Hippocampal formation (tissue), 2 donors: ENCODE results near the gene RAC3.

ENCODE experiments used
- DNase-seq, 2 donors: peaks; one replicate each; lab custom pipeline; 2025; lab: John Stamatoyannopoulos, UW

The RAC3 gene

DNA sequence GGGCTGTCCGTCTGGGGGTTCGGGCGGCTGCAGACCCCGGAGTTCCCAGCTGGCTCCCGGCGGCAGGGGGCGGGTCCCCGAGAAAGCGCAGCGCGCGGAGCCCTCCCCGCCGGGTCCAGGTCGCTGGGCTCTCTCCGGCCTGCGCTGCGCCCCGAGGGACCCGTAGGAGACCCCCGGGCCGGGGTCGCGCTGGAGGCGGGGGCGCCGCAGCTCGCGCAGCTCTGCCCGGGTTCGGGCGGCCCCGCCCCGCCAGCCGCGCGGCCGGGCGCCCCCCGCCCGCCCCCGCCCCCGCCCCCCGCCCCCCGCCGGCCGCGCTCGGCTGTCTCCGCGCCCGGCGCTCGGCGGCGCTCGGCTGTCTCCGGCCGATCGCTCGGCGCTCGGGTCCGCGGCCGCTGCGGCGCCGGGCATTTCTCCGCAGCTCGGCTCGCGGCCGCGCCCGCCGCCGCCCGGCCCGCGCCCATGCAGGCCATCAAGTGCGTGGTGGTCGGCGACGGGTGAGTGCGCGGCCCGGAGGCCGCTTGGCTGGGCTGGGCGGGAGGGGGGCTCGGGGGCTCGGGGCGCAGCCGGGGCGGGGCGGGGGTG lies at the start of gene RAC3:
Gene RAC3, plus strand, starts transcription at position 376 of the 582 bp plus-strand sequence. Its CDS starts 84 bp downstream, at position 460.
- no peak for DNase-seq

DNA sequence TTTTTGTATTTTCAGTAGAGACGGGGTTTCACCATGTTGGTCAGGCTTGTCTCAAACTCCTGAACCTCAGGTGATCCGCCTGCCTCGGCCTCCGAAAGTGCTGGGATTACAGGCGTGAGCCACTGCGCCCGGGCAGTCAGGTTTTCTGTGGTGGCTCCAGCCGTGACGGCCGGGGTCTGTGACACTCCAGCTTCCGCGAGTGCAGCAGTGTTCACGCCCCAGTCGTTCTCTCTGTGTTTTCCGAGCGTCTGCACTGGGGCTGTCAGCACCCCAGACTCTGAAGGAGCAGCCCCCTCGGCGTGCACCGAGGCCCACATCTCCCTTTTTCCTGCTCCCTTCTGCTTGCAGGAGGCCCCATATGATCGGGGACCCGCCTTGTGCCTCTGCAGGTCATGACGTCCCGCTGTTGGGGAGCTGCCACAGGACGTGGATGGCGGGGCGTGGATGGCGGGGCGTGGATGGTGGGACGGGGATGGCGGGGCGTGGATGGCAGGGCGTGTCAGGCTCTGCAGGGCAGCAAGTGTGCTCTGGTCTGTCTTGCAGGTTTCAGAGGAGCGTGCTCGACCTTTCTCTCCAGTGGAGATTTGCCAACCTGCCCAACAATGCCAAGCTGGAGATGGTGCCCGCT lies 48.4 kb upstream of the RAC3 start:
- no peak for DNase-seq

DNA sequence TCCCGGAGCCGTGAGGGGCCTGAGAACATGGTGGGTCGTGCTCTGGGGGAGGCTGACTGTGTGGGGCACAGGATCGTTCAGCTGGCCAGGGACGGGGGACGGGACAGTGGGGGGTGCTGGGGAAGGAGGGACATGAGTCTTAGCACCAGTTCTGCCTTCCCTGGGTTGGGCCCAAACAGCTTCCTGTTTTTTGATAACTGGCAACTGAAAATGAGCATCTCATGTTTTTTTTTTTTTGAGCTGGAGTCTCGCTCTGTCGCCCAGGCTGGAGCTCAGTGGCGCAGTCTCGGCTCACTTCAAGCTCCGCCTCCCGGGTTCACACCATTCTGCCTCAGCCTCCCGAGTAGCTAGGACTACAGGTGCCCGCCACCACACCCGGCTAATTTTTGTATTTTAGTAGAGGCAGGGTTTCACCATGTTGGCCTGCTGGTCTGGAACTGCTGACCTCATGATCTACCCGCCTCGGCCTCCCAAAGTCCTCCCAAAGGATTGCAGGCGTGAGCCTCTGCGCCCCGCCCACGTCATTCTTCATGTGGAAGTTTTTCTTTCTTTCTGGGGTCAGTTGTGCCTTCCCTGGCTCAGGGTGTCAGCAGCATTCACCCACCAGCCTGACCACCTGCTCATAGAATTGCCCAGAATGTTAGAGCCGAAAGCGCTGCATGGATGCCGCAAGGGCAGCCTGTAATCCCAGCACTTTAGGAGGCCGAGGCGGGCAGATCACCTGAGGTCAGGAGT lies 47.7 kb upstream of the RAC3 start:
- DNase-seq, result no peak

DNA sequence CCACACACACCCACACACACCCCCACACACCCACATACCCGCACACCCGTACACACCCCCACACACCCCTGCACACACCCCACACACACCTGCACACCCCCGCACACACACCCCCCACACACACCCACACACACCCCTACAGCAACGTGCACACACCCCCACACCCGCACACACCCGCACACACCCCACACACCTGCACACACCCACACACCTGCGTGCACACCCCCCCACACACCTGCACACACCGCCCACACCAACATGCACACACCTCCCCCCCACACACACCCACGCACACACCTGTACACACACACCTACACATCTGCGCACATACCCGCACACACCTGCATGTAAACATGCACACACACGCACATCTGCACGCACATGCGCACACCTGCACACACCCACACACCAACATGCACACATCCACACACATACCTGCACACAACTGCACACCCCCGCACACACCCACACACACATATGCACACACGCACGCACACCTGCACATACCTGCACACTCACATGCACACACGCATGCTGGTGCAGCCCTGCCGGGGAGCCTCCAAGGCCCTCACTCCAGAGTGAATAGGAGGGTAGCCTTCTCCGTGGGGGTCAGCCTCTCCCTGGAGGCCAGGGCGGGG lies 46.6 kb upstream of the RAC3 start:
- no peak for DNase-seq

DNA sequence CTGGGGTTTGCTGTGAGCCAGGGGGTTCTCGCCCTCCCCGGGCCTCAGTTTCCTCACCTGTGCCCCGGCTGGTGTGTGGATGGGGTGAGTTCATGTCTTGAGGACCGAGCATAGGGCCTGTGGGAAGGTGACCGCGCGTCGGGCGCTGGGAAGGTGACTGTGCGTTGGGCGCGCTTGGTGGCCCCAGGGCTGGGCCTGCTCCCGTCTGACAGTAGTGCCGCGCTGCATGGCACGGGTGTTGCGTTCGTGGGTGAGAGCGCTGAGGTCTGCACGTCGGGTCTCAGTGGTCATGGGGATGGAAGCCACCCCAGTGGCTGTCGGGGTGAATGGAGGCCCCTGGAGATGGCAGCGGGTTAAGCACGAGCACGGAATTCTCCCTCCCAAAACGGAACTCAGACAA lies 44.9 kb upstream of the RAC3 start:
- no peak for DNase-seq

DNA sequence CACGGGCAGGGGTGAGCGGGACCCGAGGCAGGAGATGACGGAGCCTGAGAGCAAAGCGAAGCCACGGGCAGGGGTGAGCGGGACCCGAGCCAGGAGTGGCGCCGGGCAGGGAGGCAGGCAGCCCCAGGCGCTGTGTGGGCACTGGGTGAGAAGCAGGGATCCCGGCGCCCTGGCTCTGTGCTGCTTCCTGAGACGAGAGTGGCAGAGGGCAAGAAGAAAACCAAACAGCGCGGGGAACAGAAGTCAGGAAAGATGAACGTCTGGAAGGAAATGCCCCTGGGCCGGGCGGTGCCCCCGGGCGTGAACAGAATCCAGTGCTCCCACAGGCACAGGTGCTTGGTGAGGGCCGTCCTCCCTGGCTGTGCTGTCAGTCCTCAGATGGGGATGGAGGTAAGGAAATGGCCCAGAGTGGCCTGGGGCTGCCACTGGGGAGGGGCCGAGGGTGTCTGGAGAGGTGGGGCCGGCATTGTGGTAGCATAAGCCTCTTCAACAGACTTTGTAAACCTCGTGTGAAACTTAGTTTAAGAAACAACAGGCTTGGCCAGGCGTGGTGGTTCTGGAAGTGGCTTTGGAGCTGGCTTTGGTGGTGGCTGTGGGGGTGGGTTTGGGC lies 44.2 kb upstream of the RAC3 start:
- no peak for DNase-seq

DNA sequence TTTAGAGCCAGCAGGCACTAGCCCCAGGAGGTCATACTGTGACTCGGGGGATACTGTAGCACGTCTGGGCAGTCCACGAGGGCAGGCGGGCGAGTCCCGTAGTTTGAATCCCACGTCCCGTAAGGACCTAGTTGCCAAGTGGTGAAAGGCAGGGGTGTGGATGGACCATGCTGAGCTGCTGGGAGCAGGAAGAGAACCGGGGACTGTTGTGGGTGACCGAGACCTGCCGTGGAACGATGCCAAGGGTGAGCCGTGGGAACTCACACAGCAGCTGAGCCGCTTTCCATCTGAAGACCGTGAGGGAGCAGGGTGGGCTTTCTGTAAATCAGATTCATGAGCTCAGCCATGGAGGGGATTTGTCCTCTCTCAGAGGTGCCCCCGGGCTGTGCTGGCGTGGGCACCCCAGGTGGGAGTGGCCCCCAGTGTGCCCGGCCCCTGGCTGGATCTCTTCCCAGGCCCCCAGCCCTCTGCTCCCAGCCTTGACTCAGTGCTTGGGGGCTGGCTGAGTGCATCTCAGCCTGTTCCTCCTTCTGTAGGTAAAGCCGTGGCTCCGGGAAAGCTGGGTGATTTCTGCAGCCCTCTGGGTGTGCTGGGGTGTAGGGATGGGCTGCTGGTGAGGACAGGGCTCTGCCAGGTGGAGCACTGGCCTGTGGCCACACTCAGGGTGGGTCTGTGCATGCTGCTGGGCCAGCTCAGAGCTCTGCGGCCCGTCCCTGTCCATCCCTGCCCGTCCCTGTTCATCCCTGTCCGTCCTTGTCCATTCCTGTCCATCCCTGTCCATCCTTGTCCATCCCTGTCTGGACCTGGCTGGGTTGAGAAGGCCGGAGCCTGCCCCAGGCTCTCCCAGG lies 40.4 kb upstream of the RAC3 start:
- no peak for DNase-seq

DNA sequence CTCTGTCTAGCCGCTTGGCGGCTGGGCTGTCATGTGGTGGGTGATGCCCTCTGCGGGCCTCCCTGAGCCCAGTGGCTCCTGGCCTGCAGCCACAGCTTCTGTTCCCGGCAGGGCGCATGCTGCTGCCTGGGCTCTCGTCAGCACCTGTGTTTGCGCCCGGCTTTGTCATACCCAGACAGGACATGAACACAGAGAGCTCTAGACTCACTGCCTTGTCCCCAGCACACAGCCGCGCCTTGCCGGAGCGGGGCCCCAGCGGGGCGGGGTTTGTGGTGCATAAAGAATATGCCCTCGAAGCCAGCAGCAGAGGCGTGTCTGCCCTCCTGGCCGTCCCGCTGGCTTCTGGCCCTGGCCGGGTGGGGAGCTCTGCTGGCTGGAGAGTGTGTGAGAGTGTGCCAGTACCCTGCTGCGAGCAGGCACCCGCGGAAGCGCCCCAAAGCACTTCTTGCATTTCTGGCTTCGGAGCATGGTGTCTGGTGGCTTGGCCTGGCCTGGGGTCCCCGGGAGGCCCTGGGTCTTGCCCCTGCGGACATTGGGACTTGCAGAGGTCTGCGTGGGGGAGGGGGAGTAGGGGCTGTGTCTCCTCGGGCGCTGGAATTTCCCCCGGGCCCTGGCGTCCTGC lies 39.7 kb upstream of the RAC3 start:
- DNase-seq, result peak; percentile 32 to 52

DNA sequence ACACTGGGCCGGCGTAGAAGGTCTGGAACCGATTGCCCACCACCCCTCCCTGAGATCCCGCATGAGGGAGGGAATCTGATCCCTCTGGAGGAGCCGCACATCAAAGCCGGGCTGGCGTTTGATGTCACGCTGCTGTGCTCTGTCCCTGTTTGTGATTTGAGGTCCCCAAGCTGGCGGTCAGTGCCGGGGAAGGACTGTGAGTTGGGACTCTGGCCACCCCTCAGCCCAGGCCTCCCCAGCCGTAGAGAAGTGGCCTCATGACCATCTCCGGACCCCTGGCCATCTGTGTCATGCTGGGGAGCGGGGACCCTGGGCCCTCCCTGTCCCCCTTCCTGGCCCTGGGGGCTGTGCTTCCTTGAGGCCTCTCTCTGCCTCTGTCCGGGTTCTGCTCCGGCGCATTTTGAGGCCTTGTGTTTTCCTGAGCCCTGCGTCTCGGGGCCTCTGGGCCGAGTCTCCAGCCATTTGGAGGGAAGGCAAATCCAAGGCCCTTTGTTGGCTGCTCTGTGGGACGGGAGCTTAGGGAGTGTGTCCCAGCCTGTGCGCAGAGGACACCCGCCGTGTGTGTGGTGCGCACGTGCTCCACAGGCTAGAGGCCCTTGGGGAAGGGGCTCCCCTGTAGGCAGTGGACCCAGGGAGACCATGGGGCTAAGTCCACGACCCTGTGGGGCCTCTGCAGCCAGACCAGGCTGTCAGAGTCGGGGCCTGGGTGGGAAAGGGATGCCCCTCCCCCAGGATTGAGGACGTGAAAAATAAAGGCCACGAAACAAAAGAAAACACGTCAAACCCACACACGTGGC lies 39.0 kb upstream of the RAC3 start:
- no peak for DNase-seq

DNA sequence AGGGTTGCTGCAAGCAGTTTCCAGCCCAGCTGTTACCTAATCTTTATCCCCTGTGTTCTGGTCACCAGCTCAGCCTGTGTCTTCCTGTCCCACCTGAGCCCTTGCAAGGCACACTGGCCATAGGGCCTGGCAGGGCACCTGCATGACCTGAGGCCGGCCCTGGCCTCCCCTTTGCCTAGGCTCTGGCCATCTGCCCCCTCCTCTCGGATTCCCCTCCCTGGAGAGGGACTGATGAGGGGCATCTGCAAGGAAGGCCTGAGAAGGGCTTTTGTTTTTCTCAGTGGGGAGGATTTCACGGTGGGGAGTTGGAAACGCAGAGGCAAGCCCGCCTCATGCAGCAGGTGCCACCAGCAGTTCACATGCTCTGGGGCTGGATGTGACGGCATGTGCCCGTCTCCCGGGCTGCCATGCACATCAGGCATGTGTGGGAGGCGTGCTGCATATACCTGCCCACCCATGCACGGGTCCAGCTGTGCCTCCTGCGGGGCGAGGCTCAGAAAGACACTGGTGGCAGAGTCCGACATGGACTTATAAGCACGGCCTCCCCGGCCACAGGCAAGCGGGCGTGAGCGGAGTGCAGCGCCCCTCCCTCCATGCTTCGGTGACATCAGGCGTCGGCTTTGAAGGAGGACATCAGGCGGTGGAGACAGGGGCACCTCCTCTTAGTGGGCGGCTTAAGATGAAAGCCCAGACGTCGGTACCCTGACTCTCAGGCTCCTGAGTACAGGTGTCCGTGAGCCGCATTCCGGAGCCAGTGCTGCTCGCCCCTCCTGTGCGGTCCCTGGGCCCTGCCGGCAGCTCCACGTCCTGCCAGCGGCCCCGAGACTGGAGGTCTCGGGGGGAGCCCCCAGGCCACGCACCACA lies 37.5 kb upstream of the RAC3 start:
- no peak for DNase-seq

DNA sequence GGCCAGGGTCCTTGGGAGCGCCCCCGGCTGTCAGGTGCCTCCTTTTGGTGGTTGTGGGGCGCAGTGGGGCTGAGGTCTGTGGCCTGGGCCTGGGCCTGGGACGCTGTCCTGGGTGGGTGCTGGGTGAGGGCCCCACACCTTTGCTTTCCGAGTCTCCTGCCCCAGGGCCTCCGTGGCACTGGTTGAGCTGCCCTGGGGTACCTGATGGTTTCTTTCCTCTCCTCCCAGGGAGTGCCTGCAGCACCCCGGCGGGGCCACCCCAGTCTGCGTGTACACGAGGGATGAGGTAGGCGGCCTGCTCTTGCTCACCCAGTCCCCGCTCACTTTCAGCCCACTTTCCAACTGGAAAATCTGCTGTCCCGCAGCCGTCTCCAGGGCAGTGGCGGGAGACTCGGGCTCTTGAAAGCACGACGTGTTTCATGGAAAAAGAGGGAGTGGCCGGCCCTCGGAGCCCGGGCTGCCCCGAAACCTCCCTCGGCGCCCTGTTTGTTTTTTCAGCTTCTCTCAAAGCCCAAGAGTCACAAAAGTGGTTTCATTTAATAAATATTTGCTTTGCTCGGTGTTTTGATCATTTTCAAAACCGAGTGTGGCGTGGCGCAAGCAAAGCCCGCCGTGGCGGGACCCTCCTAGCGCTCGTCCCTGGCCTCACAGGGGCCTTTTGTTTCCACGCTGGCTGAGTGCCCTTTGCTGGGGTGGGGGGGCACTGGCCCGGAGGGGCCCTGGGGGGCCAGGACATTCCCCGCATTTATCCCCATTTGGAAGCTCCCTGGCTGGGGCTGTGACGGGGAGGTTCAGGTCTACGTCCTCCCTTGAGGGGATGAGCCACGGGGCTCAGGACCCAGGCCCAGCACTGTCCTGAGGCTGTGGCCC lies 36.6 kb upstream of the RAC3 start:
- no peak for DNase-seq

DNA sequence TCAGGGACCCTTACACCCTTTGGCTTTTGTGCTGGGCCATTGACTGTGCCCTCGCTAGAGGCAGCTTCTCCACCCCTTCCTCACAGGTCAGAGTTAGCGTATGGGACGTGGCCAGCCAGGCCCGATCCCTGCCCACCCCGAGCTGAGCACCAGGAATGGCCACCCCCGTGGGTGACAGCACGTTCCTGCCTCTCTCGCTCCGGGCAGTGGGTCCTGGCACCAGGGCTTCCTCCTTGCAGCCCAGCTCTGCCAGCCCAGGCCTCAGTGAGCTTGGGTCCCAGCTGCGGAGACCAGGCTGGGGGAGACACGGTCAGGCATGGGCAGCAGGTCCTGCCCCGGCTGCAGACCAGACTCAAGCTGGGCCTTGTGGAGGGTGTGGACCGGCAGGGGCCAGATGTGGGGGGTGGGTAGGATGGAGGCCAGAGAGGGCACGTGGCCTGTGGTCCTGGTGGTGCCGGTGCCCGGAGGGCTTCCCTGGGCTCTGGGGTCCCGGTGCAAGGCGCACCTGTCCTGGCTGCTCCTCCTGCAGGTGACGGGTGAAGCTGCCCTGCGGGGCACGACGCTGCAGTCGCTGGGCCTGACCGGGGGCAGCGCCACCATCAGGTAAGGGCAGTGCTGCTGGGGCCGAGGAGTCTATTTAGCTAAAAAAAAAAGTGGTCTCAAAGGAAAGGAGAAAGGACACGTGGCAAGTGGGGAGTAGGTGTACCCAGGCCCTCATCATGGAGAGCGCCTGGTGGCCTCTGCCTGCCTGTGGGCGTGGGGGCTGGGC lies 35.8 kb upstream of the RAC3 start:
- no peak for DNase-seq

DNA sequence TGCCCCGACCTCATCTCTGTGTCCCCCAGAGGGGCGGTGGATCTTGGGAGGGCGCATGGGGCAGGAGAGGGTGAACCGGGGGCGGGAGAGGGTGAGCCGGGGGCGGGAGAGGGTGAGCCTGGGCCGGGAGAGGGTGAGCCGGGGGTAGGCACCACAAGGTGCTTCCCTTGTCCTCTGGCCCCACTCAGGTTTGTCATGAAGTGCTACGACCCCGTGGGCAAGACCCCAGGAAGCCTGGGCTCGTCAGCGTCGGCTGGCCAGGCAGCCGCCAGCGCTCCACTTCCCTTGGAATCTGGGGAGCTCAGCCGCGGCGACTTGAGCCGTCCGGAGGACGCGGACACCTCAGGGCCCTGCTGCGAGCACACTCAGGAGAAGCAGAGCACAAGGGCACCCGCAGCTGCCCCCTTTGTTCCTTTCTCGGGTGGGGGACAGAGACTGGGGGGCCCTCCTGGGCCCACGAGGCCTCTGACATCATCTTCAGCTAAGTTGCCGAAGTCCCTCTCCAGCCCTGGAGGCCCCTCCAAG lies 35.2 kb upstream of the RAC3 start:
- no peak for DNase-seq

DNA sequence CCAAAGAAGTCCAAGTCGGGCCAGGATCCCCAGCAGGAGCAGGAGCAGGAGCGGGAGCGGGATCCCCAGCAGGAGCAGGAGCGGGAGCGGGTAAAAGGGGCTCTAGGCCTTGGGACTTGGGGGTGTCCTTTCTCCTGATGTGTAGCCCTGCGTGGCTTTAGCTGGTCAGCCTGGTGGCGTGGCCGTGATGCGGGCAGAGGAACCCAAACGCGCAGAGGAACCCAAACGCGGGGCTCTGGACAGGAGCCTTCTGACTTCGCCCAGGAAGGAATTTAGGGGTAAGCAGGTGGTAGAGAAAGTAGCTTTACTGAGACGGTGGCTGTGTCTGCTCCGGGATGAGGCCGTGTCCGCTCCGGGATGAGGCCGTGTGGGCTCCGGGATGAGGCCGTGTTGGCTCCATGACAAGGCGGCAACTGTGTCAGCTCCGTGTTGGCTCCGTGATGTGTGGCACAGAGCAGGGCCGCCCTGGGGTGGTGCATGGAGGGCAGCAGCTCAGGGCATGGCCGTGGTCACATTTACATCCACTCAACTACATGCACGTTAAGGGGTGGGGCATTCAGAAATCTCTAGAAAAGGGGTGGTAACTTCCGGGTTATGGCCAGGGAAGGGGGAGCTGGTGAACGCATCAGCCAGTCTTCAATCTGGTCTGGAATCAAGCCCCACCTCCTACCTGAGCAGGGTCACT lies 34.6 kb upstream of the RAC3 start:
- DNase-seq, result no peak

DNA sequence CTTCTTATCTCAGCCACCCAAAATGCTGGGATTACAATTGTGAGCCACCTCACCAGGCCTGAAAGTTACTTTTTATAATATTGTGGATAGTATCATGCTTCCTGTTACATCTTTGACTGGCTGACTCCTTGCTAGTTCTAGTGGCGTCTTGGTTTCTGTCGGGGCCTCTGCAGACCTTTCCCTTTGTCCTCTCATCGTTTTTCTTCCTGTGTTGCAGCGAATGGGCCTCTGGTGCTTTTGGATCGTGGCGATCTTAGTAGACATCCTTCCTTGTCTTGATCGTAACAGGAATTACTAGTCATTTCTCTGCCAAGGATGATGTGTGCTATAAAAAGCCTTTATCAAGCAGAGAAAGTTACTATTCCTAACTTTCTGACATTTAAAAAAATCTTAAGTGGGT lies 33.3 kb upstream of the RAC3 start:
- DNase-seq, result no peak

DNA sequence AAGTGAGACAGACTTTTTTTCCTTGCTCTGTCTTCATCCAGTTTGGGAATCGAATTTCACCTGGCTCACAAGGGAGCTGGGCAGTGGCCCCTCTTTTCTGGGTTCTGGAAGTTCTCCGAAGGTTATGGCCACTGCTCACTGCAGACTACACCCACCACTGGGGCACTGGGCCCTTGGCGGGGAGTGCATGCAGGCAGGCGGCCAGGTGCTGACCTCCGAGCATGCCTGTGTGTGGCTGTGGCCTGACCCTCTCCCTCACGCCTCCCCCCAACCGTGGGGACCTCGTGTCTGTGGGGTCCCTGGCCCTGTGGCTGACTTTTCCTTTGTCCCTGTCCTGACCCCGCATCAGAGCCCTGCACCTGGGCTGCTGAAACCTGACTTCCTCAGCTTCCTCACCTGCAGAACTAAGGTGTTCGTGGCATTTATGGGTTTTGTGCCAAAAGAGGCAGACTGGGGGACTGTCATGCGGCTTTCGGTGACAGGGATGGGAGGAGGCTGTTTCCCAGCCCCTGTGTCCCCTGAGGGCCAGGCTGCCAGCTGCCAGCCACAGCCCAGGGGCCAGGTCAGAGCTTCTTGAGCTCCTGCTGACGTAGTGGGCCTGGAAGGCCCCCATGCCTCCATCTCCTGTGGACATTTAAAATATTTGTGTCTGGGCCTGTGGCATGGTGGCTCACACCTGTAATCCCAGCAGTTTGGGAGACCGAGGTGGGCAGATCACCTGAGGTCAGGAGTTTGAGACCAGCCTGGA lies 32.6 kb upstream of the RAC3 start:
- no peak for DNase-seq
